ENCODE results near the gene FBXL14.

GRCh38 chr12:1529862-1530591, 64.4 kb downstream of the FBXL14 start:
- TF ChIP-seq CTCF (IDR thresholded peaks at IDR 0.05; ENCODE audit: poor library complexity) (no peak), EZH2 (IDR thresholded peaks at IDR 0.05; ENCODE audit: borderline replicate concordance) (no peak)

Data from hepatocyte (in vitro differentiated cells).